ENCODE measurements around the gene SPTBN1.

SPTBN1 gene

DNA sequence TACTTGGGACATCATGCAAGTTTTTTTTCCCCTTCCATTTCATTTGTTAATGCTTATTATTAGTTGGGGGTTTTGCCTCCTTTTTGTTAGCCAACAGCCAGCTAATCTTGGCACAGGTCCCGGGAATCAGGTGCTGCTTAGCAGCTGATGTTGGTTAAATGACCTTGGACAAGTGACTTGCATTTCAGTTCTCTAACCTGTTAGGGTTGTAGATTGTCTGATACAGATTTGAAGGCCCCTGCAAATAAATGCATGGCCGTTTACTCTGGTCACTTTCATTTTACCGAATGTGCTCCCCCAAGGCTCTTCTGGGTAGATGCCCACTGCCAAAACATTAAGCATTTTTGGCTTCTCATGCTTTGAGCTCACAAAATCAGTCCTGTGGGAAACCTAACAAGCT lies 120.9 kb downstream of the SPTBN1 start:
- Histone ChIP-seq H3K4me1 (ENCODE audit: insufficient read depth, low read length, severe bottlenecking) (peaks cover 73% of the 10 kb centered on the region), H3K4me2 (ENCODE audit: low read length) (no peak overlapping the region), H3K9me2 (ENCODE audit: low read depth, low read length) (no peaks in the 10 kb centered on the region), H3K27ac (ENCODE audit: low read depth, low read length, poor library complexity, severe bottlenecking) (no peak overlapping the region), H4K20me1 (ENCODE audit: insufficient read depth, low read length) (no peaks in the 10 kb centered on the region), H3F3A (ENCODE audit: insufficient read depth, low read length) (no peaks in the 10 kb centered on the region), H3K9me3 (ENCODE audit: low read length) (no peaks in the 10 kb centered on the region), H3K36me3 (ENCODE audit: insufficient read depth, low read length) (no peaks in the 10 kb centered on the region), H2AFZ (ENCODE audit: low read length) (no peak overlapping the region), H3K4me3 (ENCODE audit: low read depth, low read length, poor library complexity, severe bottlenecking) (no peak overlapping the region), H3K27me3 (ENCODE audit: insufficient read depth, low read length) (no peaks in the 10 kb centered on the region), H3K9ac (ENCODE audit: low read length) (no peak overlapping the region), H3K79me2 (ENCODE audit: insufficient read depth, low read length) (no peaks in the 10 kb centered on the region)
- TF ChIP-seq EZH2 (IDR thresholded peaks at IDR 0.05; ENCODE audit: borderline replicate concordance, low read length), result no peak
- TF ChIP-seq, protein P1, sequence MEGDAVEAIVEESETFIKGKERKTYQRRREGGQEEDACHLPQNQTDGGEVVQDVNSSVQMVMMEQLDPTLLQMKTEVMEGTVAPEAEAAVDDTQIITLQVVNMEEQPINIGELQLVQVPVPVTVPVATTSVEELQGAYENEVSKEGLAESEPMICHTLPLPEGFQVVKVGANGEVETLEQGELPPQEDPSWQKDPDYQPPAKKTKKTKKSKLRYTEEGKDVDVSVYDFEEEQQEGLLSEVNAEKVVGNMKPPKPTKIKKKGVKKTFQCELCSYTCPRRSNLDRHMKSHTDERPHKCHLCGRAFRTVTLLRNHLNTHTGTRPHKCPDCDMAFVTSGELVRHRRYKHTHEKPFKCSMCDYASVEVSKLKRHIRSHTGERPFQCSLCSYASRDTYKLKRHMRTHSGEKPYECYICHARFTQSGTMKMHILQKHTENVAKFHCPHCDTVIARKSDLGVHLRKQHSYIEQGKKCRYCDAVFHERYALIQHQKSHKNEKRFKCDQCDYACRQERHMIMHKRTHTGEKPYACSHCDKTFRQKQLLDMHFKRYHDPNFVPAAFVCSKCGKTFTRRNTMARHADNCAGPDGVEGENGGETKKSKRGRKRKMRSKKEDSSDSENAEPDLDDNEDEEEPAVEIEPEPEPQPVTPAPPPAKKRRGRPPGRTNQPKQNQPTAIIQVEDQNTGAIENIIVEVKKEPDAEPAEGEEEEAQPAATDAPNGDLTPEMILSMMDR (IDR thresholded peaks at IDR 0.05; ENCODE audit: low read length), result no peak

DNA sequence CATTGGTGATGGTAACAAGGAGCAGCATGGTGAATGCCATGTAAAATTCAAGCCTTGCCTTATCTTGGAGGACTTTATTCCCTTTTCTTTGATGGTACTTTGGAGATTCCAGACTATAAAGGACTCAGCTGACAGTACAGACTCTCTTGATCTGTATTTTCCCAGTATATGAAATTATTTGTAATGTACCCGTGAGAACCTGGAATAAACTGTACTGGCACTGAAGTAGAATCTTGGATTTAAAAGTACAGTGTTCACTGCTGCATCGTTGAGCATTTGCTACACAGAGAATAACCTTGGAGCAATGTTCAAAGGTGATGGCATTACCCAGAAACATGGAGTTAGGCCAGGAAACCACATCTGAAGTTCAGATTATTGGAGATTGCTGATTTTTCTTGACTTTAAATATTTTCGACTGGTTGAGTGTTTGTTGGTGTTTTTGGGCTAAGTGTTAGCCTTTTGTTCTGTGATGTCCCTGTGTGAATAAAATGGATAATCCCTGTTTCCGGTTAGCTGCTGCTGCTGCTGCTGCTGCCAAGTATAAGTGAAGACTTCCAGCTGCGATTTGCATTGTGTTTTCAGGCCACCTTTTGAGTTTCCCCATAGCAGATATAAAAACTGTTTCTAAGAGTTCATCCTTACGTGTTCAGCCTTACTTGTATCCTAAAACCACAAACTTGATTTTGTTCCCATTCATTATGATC lies 122.0 kb downstream of the SPTBN1 start:
- H4K20me1 ChIP-seq (ENCODE audit: insufficient read depth, low read length), result no peaks in the 10 kb centered on the region
- H3F3A ChIP-seq (ENCODE audit: insufficient read depth, low read length), result no peaks in the 10 kb centered on the region
- H3K9me2 ChIP-seq (ENCODE audit: low read depth, low read length), result no peaks in the 10 kb centered on the region
- no peaks in the 10 kb centered on the region for H3K9me3 ChIP-seq (ENCODE audit: low read length)
- no peak overlapping the region for H3K4me3 ChIP-seq (ENCODE audit: low read depth, low read length, poor library complexity, severe bottlenecking)
- no peak for TF ChIP-seq EZH2 (IDR thresholded peaks at IDR 0.05; ENCODE audit: borderline replicate concordance, low read length)
- TF ChIP-seq, protein P1 (IDR thresholded peaks at IDR 0.05; ENCODE audit: low read length), result no peak
- H3K4me2 ChIP-seq (ENCODE audit: low read length), result no peak overlapping the region
- peaks cover 69% of the 10 kb centered on the region for H3K4me1 ChIP-seq (ENCODE audit: insufficient read depth, low read length, severe bottlenecking)
- no peak overlapping the region for H3K9ac ChIP-seq (ENCODE audit: low read length)
- H2AFZ ChIP-seq (ENCODE audit: low read length), result no peak overlapping the region
- H3K79me2 ChIP-seq (ENCODE audit: insufficient read depth, low read length), result no peaks in the 10 kb centered on the region
- no peaks in the 10 kb centered on the region for H3K36me3 ChIP-seq (ENCODE audit: insufficient read depth, low read length)
- H3K27me3 ChIP-seq (ENCODE audit: insufficient read depth, low read length), result no peaks in the 10 kb centered on the region
- H3K27ac ChIP-seq (ENCODE audit: low read depth, low read length, poor library complexity, severe bottlenecking), result no peak overlapping the region

DNA sequence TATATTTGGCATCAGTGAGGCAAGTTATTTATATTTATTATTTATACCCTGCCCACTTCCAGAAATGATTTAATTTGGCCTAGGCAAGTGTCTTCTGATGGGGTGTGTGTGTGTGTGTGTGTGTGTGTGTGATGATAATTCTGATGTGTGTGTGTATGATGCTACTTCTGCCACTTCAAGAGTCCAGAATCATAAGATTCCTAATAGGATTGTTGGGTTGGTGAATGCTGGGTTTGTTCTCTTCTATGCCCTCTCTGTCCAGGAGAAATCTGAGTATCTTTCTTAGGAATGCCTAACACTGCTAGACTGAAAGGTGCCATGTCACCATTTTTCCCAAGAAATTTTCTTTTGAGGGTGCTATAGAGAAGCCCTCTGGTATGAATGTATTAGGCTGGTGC lies 122.5 kb downstream of the SPTBN1 start:
- TF ChIP-seq, protein P1 (IDR thresholded peaks at IDR 0.05; ENCODE audit: low read length), result no peak
- TF ChIP-seq EZH2 (IDR thresholded peaks at IDR 0.05; ENCODE audit: borderline replicate concordance, low read length), result no peak
- Histone ChIP-seq H2AFZ (ENCODE audit: low read length) (no peak overlapping the region), H3K27me3 (ENCODE audit: insufficient read depth, low read length) (no peaks in the 10 kb centered on the region), H3F3A (ENCODE audit: insufficient read depth, low read length) (no peaks in the 10 kb centered on the region), H3K36me3 (ENCODE audit: insufficient read depth, low read length) (no peaks in the 10 kb centered on the region), H3K9me3 (ENCODE audit: low read length) (no peaks in the 10 kb centered on the region), H3K79me2 (ENCODE audit: insufficient read depth, low read length) (no peaks in the 10 kb centered on the region), H3K4me1 (ENCODE audit: insufficient read depth, low read length, severe bottlenecking) (peaks cover 67% of the 10 kb centered on the region), H3K9ac (ENCODE audit: low read length) (no peak overlapping the region), H3K9me2 (ENCODE audit: low read depth, low read length) (no peaks in the 10 kb centered on the region), H4K20me1 (ENCODE audit: insufficient read depth, low read length) (no peaks in the 10 kb centered on the region), H3K4me3 (ENCODE audit: low read depth, low read length, poor library complexity, severe bottlenecking) (no peak overlapping the region), H3K4me2 (ENCODE audit: low read length) (no peak overlapping the region), H3K27ac (ENCODE audit: low read depth, low read length, poor library complexity, severe bottlenecking) (no peak overlapping the region)

All from OCI-LY1 (cell line).